ENCODE data around the gene MARF1. TPM values are rescaled to one million over a fixed set of nuclear protein-coding genes. Genes with fewer than 3 reads are reported as not detected.
"Not testable (repeated sequence)": the region's sequence is repeated elsewhere in the genome, so short reads cannot be mapped to it uniquely, and the experiment has no call there.

The MARF1 gene
- total RNA-seq, 4 donors from 2014 or later, result 20.7 to 53.9 (median 29.3) TPM

DNA sequence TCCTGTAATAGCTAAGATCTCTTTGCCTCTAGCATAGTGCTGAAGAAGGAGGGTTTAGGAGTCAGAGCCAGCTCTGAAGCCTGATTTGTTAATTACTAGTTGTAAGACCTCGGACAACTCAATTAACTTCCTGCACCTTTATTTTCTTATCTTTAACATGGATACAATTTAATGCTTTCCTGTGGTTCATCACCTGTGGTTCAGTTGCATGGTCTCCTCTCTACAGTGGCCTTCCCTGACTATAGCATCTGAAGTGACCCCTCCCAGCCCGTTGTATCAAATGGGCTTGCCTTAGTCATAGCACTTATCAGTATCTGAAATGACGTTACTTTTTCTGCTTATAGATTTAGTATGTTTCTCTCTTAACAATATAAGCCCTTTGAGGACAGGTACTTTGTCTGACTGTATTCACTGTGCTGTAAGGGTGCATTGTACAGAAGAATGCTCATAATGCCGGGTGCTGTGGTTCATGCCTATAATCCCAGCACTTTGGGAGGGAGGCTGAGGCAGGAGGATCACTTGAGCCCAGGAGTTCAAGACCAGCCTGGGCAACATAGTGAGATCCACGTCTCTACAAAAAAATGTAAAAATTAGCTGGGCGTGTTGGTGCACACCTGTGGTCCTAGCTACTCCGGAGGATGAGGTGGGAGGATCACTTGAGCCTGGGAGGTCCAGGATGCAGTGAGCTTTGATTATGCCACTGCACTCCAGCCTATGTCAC, 4.5 kb upstream of the MARF1 start:
- ATAC-seq (ENCODE audit: low FRiP score), result no peak
- TF ChIP-seq, protein P1, sequence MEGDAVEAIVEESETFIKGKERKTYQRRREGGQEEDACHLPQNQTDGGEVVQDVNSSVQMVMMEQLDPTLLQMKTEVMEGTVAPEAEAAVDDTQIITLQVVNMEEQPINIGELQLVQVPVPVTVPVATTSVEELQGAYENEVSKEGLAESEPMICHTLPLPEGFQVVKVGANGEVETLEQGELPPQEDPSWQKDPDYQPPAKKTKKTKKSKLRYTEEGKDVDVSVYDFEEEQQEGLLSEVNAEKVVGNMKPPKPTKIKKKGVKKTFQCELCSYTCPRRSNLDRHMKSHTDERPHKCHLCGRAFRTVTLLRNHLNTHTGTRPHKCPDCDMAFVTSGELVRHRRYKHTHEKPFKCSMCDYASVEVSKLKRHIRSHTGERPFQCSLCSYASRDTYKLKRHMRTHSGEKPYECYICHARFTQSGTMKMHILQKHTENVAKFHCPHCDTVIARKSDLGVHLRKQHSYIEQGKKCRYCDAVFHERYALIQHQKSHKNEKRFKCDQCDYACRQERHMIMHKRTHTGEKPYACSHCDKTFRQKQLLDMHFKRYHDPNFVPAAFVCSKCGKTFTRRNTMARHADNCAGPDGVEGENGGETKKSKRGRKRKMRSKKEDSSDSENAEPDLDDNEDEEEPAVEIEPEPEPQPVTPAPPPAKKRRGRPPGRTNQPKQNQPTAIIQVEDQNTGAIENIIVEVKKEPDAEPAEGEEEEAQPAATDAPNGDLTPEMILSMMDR (IDR thresholded peaks at IDR 0.05), result no peak
- DNase-seq (ENCODE audit: low spot score), result no peak

DNA sequence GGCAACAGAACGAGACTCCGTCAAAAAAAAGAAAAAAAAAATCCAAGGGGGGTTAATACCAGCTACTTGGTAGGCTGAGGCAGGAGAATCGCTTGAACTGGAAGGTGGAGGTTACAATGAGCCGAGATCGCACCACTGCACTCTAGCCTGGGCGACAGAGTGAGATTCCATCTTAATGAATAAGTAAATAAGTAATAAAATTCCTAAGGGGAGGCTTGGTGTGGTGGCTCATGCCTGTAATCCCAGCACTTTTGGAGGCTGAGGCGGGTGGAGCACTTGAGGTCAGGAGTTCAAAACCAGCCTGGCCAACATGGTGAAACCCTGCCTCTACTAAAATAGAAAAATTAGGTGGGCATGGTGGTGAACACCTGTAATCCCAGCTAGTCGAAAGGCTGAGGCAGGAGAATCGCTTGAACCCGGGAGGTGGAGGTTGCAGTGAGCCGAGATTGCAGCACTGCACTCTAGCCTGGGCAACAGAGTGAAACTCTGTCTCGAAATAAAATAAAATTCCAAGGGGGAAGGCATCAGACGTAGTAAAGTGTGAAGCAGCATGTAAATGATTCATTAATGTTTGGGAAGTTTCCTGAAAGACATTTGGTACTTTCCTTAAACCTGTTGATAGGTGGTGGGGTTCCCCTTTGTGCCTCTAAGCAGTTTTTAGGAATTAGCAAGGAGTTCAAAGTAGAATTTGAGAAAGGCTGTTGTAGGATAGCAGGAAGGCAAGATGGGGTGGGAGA, 3.8 kb upstream of the MARF1 start:
- not testable (repeated sequence) for DNase-seq (ENCODE audit: low spot score); ATAC-seq (ENCODE audit: low FRiP score)

DNA sequence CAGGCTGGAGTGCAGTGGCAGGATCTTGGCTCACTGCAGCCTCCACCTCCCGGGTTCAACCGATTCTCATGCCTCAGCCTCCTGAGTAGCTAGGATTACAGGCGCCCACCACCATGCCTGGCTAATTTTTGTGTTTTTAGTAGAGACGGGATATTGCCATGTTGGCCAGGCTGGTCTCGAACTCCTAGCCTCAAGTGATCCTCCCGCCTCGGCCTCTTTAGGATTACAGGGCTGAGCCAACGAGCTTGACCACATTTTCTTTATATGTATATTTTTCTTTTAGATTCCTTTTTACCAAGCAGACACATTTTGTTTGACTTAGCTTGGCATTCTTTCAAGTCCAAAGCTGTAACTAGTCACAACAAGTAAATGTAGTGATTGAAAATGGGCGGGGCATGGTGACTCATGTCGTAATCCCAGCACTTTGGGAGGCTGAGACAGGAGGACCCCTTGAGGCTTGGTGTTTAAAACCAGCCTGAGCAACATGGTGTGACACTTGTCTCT, 2.1 kb upstream of the MARF1 start:
- not testable (repeated sequence) for DNase-seq (ENCODE audit: low spot score)

DNA sequence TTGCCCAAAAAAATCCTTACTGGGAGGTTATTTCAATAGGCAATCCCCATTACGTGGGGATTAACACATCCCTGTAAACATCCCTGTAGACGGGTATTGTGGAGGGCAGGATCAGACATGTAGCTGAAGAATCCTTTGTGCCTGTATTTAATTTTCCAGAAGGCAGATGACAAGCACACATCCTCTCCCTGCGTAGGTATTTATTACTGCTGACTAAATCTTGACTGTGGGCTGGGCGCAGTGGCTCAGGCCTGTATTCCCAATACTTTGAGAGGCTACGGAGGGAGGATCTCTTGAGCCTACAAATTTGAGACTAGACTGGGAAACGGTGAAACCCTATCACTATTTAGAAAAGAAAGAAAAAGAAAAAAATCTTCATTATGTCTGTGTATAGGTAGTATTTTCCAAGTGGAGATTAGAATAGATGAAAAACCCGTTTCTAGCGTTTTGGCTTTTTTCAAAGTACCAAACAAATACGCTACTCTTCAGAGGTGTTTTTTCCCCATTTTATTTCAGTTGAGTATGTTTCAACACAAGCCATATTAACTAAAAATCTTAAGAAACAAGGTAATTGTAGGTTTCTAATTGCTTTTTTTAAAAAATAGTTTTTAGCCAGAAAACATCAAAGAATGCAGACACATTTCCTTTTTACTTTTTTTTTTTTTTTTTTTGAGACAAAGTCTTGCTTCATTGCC, 1.5 kb upstream of the MARF1 start:
- TF ChIP-seq, protein P1 (IDR thresholded peaks at IDR 0.05), result no peak

More for the DNA sequence above, 2.1 kb upstream of the MARF1 start:
- not testable (repeated sequence) for ATAC-seq (ENCODE audit: low FRiP score)

DNA sequence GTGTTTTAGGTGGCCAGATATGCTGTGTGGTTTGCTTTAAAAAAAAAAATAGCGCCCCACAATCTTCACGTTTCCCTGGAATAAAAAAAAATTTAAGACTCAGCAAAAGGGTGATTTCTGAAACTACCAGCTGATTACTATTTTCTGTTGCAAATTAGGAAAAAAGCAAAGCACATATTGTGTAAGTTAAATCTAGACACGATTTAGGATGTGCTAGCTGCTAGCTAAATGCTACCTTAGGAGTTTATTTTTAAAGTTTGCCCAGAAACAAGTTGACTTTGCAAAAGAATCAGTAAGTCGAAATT, 944 bp upstream of the MARF1 start:
- DNase-seq (ENCODE audit: low spot score) (no peak), ATAC-seq (ENCODE audit: low FRiP score) (no peak)
- TF ChIP-seq, protein P1 (IDR thresholded peaks at IDR 0.05), result no peak

More for the DNA sequence above, 1.5 kb upstream of the MARF1 start:
- ATAC-seq (ENCODE audit: low FRiP score) (no peak), DNase-seq (ENCODE audit: low spot score) (no peak)

DNA sequence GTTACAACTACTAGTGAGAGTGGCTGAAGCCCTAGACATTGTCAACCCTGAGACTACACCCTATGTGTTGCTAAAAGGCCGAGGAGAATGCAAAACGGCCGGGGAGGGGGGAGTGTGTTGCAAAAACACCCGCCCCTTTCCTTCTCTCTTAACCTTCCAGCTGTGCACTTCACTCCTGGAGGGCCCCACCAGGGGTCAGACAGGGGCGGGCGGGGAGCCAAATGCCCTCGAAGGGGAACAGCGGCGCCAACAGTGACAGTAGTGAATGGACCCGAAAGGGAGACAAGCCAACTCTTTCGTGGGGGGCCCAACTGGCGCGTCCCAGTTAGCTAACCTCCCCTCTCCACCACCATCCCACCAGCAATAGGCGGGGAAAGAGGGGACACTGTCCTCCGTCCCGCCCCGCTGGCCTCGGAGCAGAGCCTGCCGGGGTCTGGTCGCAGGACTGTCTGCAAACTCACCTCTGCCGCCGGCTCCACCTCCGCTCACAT, 352 bp downstream of the MARF1 start:
- TF ChIP-seq, protein P1 (IDR thresholded peaks at IDR 0.05), result no peak
- peak; percentile 50 for ATAC-seq (ENCODE audit: low FRiP score)
- DNase-seq (ENCODE audit: low spot score), result peak; percentile 34

DNA sequence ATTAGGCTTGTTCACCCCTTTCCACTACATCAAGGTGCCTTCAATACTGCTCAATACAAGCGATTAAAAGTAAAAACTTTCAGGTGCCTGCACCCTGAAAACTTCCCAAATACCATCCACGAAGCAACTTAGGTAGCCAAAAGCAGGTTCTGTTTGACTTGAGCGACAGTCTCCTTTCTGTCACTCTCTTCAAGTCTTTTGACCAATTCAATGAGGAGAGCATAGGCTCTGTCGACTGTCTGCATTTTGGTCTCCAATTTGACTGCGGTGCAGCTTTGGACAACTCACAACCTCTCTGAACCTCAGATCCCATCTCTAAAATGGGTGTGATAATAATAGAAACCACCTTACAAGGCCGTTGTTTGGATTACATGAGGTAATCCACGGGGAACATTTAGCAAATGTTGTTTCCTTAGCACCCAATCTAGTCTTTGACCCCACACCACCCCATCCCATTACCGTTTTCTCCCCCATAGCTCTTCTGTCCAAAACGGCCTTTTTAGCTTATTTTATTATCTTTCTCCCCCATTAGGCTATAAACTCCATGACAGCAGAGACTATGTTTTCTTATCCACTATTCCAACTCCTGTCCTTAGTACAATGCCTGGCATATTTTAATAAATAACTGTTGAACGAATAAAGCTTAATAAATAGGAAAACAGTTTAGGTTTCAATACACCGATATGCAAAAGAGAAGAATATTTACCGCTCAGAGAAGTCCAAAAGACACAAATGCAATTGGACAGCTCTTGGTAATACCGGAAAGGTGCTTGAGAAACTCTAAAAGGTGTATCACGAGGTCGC, 999 bp downstream of the MARF1 start:
- TF ChIP-seq, protein P1 (IDR thresholded peaks at IDR 0.05), result no peak
- ATAC-seq (ENCODE audit: low FRiP score), result no peak
- no peak for DNase-seq (ENCODE audit: low spot score)
